Ishikawa (cell line): ENCODE measurements around the gene C11orf54.

Experiments used
- EP300 ChIP-seq: IDR thresholded peaks from 2 replicates; pipeline ENCODE4 v1.6.1; 2012; ENCODE audit warnings: borderline replicate concordance
- MAX ChIP-seq: IDR thresholded peaks from 2 replicates; pipeline ENCODE4 v1.6.1; 2012
- TAF1 ChIP-seq: IDR thresholded peaks from 2 replicates; pipeline ENCODE4 v1.6.1; 2012; ENCODE audit warnings: low read depth, mild to moderate bottlenecking

- TF ChIP-seq EP300, result no peak
- TF ChIP-seq TAF1, result no peak
- no peak for TF ChIP-seq MAX
Measured at GRCh38 chr11:93796441-93797231, 55.2 kb downstream of the C11orf54 start.
